ENCODE measurements around the gene DCAF8. TPM values are rescaled to one million over a fixed set of nuclear protein-coding genes. Genes with fewer than 3 reads are reported as not detected.

DCAF8 gene
- total and polyA plus RNA-seq, 2 donors (not counting 3 experiments of a cell fraction or from before 2014, with no cell fraction given): 85.5 to 106 TPM

DNA sequence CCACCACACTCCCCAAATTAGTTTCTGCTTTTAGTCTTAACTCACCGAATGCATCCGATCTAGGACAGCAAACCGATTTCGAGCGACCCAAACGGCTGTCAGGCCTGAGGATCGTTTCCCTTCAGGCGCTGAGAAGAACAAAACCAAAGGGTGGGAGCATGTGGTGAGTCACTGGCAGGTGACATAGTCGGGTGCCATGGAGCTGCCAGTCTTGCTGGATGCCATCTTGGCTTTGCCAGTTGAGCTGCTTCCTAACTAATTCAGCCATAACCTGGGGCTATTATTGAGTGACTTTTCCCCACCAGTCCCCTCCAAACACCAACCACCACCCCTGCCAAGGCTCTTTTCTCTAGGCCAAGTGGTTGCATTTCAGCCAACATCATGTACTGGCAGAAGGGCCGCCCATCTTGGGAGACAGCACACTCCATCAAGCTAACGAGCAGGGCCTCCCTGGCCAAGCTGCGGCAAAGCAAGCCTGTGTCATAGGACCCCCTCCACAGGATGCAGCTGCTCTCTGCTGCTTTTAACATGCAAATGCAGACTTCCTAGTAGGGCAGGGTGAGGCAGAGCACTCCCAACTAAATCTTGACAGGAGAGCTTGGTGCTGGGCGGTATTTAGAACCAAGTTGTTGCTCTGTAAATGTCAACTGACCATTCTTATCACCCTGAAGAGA, 44.9 kb upstream of the DCAF8 start:
- CTCF ChIA-PET: interaction anchor here (1.3 to 2.6 kb wide), 2 partner anchors 15 to 21 kb away, joined by 3 to 13 read pairs; no protein-coding TSS in a partner anchor
- Histone ChIP-seq H3K27ac (ENCODE audit: insufficient read depth, low read depth, low read length) (no peak overlapping the region), H3K9ac (replicated peaks; ENCODE audit: extremely low read depth, insufficient read depth, low read length) (no peak overlapping the region), H4K20me1 (replicated peaks; ENCODE audit: control insufficient read depth, extremely low read depth, insufficient read depth, low read length) (no peaks in the 10 kb centered on the region), H3K4me1 (ENCODE audit: control insufficient read depth, extremely low read depth, insufficient read depth, low read length) (no peaks in the 10 kb centered on the region), H3K4me2 (ENCODE audit: insufficient read depth, low read length) (no peak overlapping the region), H2AFZ (ENCODE audit: low read depth, low read length) (no peak overlapping the region), H3K4me3 (replicated peaks in 1 of 3; ENCODE audit: insufficient read depth in 1 of 3, low read depth in 1 of 3, low read length in 3 of 3) (no peak overlapping the region), H3K27me3 (ENCODE audit: control insufficient read depth in 2 of 2, insufficient read depth in 2 of 2, low read length in 2 of 2) (no peaks in the 10 kb centered on the region), H3K79me2 (ENCODE audit: control insufficient read depth, insufficient read depth, low read length) (no peaks in the 10 kb centered on the region), H3K36me3 (ENCODE audit: control insufficient read depth in 2 of 2, extremely low read depth in 1 of 2, insufficient read depth in 2 of 2, low read length in 2 of 2) (peaks cover 39 to 43% of the 10 kb centered on the region in 2 experiments), H3K9me1 (replicated peaks; ENCODE audit: control insufficient read depth, extremely low read depth, insufficient read depth, low read length) (no peaks in the 10 kb centered on the region), H3K9me3 (replicated peaks; ENCODE audit: control insufficient read depth, insufficient read depth, low read length) (no peaks in the 10 kb centered on the region)
- DNase-seq (ENCODE audit: low read depth, low spot score) (no peak), FAIRE-seq (no peak)
- BruUV-seq (replicated peaks): no TSS peak
- no peak for TF ChIP-seq POLR2AphosphoS5 (IDR thresholded peaks at IDR 0.05; ENCODE audit: insufficient read depth, low read depth, low read length)
- TF ChIP-seq, protein P1, sequence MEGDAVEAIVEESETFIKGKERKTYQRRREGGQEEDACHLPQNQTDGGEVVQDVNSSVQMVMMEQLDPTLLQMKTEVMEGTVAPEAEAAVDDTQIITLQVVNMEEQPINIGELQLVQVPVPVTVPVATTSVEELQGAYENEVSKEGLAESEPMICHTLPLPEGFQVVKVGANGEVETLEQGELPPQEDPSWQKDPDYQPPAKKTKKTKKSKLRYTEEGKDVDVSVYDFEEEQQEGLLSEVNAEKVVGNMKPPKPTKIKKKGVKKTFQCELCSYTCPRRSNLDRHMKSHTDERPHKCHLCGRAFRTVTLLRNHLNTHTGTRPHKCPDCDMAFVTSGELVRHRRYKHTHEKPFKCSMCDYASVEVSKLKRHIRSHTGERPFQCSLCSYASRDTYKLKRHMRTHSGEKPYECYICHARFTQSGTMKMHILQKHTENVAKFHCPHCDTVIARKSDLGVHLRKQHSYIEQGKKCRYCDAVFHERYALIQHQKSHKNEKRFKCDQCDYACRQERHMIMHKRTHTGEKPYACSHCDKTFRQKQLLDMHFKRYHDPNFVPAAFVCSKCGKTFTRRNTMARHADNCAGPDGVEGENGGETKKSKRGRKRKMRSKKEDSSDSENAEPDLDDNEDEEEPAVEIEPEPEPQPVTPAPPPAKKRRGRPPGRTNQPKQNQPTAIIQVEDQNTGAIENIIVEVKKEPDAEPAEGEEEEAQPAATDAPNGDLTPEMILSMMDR (IDR thresholded peaks at IDR 0.05; ENCODE audit: extremely low read depth in 1 of 2, insufficient read depth in 1 of 2, low read depth in 1 of 2, low read length in 2 of 2): no peak
- no peak for TF ChIP-seq MYC (IDR thresholded peaks at IDR 0.05; ENCODE audit: low read depth, low read length)
- no peak for TF ChIP-seq JUN (IDR thresholded peaks at IDR 0.05; ENCODE audit: borderline replicate concordance, insufficient read depth, insufficient read length, low read depth)
- TF ChIP-seq, protein P2, sequence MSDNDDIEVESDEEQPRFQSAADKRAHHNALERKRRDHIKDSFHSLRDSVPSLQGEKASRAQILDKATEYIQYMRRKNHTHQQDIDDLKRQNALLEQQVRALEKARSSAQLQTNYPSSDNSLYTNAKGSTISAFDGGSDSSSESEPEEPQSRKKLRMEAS (IDR thresholded peaks at IDR 0.05; ENCODE audit: insufficient read depth, insufficient read length): no peak
- TF ChIP-seq EZH2 (IDR thresholded peaks at IDR 0.05; ENCODE audit: borderline replicate concordance, low read depth, low read length, severe bottlenecking): no peak
- TF ChIP-seq GATA2 (IDR thresholded peaks at IDR 0.05; ENCODE audit: insufficient read depth, insufficient read length, low read depth, low read length): no peak
- no peak for TF ChIP-seq FOS (IDR thresholded peaks at IDR 0.05; ENCODE audit: borderline replicate concordance, insufficient read depth, low read length)
- no peak for TF ChIP-seq POLR2A (IDR thresholded peaks at IDR 0.05; ENCODE audit: low read depth, low read length)
- POLR2A ChIA-PET: no interaction called here
- intact Hi-C loops (cut with micrococcal nuclease) (loop anchor here (5.0 kb wide), 1 partner anchor 35 kb away; the partner anchor contains the start of genes COPA and NCSTN), dilution Hi-C loops (cut with MboI; ENCODE audit: extremely low pct_ligation_motif_present, low sequenced_read_pairs) (no loop called here)

Data from endothelial cell of umbilical vein (primary cell).